Measurements from ENCODE around the gene SCFD2. TPM values are rescaled to one million over a fixed set of nuclear protein-coding genes. Genes with fewer than 3 reads are reported as not detected.

The SCFD2 gene
- polyA plus RNA-seq, 2 of the 4 experiments (the other 2 are of a cell fraction) = 7.6 to 10.8 TPM

GRCh38 chr4:52917817-52918216 lies 448.0 kb downstream of the SCFD2 start:
- no peak overlapping the region for H3K4me3 ChIP-seq
- no peak overlapping the region for H3K27ac ChIP-seq
- DNase-seq (ENCODE audit: low read depth in 1 of 2, low spot score in 1 of 2) (no peak), ATAC-seq (no peak), FAIRE-seq (no peak)
- no peak overlapping the region for H3K4me2 ChIP-seq
- H3K4me1 ChIP-seq = no peaks in the 10 kb centered on the region
- WGBS (ENCODE audit: missing lambda C conversion rate) = 78% methylated on average over 5 of the region's 5 CpGs
- ChIA-PET CTCF (no interaction called here), POLR2A (no interaction called here)
- H3K9me3 ChIP-seq = no peaks in the 10 kb centered on the region
- TF ChIP-seq ESRRA (IDR thresholded peaks at IDR 0.05; ENCODE audit: borderline replicate concordance, low read length) = no peak
- TF ChIP-seq, protein P1, sequence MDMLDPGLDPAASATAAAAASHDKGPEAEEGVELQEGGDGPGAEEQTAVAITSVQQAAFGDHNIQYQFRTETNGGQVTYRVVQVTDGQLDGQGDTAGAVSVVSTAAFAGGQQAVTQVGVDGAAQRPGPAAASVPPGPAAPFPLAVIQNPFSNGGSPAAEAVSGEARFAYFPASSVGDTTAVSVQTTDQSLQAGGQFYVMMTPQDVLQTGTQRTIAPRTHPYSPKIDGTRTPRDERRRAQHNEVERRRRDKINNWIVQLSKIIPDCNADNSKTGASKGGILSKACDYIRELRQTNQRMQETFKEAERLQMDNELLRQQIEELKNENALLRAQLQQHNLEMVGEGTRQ (IDR thresholded peaks at IDR 0.05) = no peak
- no peak for TF ChIP-seq MAZ (IDR thresholded peaks at IDR 0.05; ENCODE audit: borderline replicate concordance, low read depth, low read length)
- no peak for TF ChIP-seq KDM1A (IDR thresholded peaks at IDR 0.05; ENCODE audit: low read depth)
- TF ChIP-seq FOXS1 (CRISPR knock-in tag; IDR thresholded peaks at IDR 0.05) = no peak
- TF ChIP-seq E2F6 (IDR thresholded peaks at IDR 0.05; ENCODE audit: borderline replicate concordance, low read depth) = no peak
- no peak for TF ChIP-seq CBX8 (IDR thresholded peaks at IDR 0.05)
- TF ChIP-seq HMGXB4 (CRISPR knock-in tag; IDR thresholded peaks at IDR 0.05; ENCODE audit: borderline replicate concordance) = no peak
- TF ChIP-seq TFCP2L1 (CRISPR knock-in tag; IDR thresholded peaks at IDR 0.05) = no peak
- no peak for TF ChIP-seq MAFK (IDR thresholded peaks at IDR 0.05; ENCODE audit: partially characterized antibody)

DNA sequence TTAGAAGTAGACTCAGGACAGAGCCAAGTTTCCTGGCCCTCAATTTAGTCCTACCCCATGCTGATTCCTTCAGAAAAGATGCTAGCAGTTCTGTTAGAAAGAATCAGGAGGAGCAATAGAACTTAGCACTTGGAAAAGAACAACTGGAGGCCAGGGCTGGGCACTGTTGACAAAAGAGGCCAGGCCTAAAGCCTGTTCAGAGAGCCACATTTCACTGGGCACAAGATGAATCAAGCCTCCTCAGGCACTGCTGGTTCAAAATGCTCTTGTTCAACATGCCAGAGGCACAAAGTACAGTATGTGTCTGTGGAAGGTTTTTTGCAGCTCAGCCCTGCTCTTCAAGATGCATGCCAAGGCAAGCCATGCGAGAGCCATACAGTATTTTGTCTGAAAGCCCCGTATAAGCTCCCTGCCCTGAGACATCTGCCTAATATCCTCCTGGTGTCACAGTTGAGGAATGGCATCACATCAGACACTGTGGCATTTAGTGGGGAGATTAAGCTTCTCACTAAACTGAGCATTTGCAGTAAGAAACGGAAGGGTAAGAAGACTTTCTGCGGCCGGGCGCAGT lies 450.0 kb downstream of the SCFD2 start:
- H3K27ac ChIP-seq = no peak overlapping the region
- no peaks in the 10 kb centered on the region for H3K9me3 ChIP-seq
- no peak overlapping the region for H3K4me3 ChIP-seq
- FAIRE-seq = no peak
- no peak for DNase-seq (ENCODE audit: low read depth in 1 of 2, low spot score in 1 of 2)
- TF ChIP-seq, protein P2, sequence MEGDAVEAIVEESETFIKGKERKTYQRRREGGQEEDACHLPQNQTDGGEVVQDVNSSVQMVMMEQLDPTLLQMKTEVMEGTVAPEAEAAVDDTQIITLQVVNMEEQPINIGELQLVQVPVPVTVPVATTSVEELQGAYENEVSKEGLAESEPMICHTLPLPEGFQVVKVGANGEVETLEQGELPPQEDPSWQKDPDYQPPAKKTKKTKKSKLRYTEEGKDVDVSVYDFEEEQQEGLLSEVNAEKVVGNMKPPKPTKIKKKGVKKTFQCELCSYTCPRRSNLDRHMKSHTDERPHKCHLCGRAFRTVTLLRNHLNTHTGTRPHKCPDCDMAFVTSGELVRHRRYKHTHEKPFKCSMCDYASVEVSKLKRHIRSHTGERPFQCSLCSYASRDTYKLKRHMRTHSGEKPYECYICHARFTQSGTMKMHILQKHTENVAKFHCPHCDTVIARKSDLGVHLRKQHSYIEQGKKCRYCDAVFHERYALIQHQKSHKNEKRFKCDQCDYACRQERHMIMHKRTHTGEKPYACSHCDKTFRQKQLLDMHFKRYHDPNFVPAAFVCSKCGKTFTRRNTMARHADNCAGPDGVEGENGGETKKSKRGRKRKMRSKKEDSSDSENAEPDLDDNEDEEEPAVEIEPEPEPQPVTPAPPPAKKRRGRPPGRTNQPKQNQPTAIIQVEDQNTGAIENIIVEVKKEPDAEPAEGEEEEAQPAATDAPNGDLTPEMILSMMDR (IDR thresholded peaks at IDR 0.05) = no peak
- TF ChIP-seq MYC (IDR thresholded peaks at IDR 0.05; ENCODE audit: borderline replicate concordance, low read length) (no peak), EP300 (IDR thresholded peaks at IDR 0.05) (no peak), POLR2AphosphoS2 (conservative IDR thresholded peaks at IDR 0.05; ENCODE audit: low read length) (no peak), ATOH8 (CRISPR knock-in tag; IDR thresholded peaks at IDR 0.05; ENCODE audit: low read depth) (no peak), BCL3 (IDR thresholded peaks at IDR 0.05) (no peak), HES2 (IDR thresholded peaks at IDR 0.05) (no peak), HMGXB4 (CRISPR knock-in tag; IDR thresholded peaks at IDR 0.05; ENCODE audit: borderline replicate concordance) (no peak), FOSL2 (IDR thresholded peaks at IDR 0.05) (no peak), FOSL2 (CRISPR knock-in tag; IDR thresholded peaks at IDR 0.05) (no peak)
- 86% methylated on average over 1 of the region's 6 CpGs for WGBS (ENCODE audit: missing lambda C conversion rate)
- ChIA-PET CTCF (no interaction called here), POLR2A (no interaction called here)
- no peak overlapping the region for H3K4me2 ChIP-seq
- H3K4me1 ChIP-seq = no peaks in the 10 kb centered on the region
- no peak for ATAC-seq
